HepG2 (cell line): ENCODE measurements around the gene RXFP2. TPM values are rescaled to one million over a fixed set of nuclear protein-coding genes. Genes with fewer than 3 reads are reported as not detected.

ENCODE experiments used
- ATAC-seq: fragments of 200-7000 bp; cut with Tn5 transposase; 3 replicates; pipeline ENCODE4 v1.9.1; 2020; ENCODE audit warnings: mild to moderate bottlenecking, moderate library complexity
- BruUV-seq: library from RNA; stranded (reverse); fragments of 400-500 nt; replicated peaks from 2 replicates; lab custom pipeline; 2021; lab: Mats Ljungman, UMichigan
- CTCF ChIA-PET: fragments of 300-600 bp; formaldehyde crosslinking; extraction: SDS; loops from one replicate; lab custom pipeline; 2021; ENCODE audit warnings: low total read pairs, inconsistent platforms, low intra/inter-chr PET ratio; lab: Yijun Ruan, JAX
- POLR2A ChIA-PET: fragments of 350-600 bp; sonication (Branson Sonifier 250); formaldehyde crosslinking; loops from one replicate; lab custom pipeline; 2020; ENCODE audit warnings: antibody characterized with exemption, inconsistent platforms; lab: Yijun Ruan, JAX
- DNase-seq: peaks from one replicate; pipeline ENCODE4 v3.0.0-alpha.2; 2015; ENCODE audit warnings: low spot score
- FAIRE-seq: peaks from 3 replicates; lab custom pipeline; 2011; peaks lifted over from hg19 to GRCh38; lab: Jason Lieb, UNC
- H2AFZ ChIP-seq: one replicate; pipeline ENCODE4 v1.6.1; 2011; ENCODE audit warnings: low read length, inconsistent platforms
- H3K27ac ChIP-seq: fragments of 300-600 bp; 3 replicates; pipeline ENCODE4 v1.8.0; 2011; ENCODE audit warnings: mixed run types, mild to moderate bottlenecking, mixed read lengths, low read length, inconsistent platforms; ENCODE audit not compliant: insufficient read depth; ENCODE audit errors: extremely low read length
- H3K27me3 ChIP-seq, 2 experiments: fragments of 200-600 bp in 1 of 2; 2 replicates in 1 of 2; 3 replicates in 1 of 2; pipeline versions ENCODE4 v1.6.0 to v1.8.0; 2011; ENCODE audit warnings: low read length in 2 of 2, mild to moderate bottlenecking in 2 of 2, moderate library complexity in 2 of 2, inconsistent platforms in 1 of 2; ENCODE audit not compliant: insufficient read depth in 2 of 2, control insufficient read depth in 1 of 2
- H3K36me3 ChIP-seq, 2 experiments: fragments of 200-600 bp in 1 of 2; replicated peaks in 1 of 2; 2 replicates in 1 of 2; 3 replicates in 1 of 2; pipeline versions ENCODE4 v1.5.1 to v1.8.0; 2011; ENCODE audit warnings: low read length in 2 of 2, inconsistent platforms in 1 of 2; ENCODE audit not compliant: insufficient read depth in 2 of 2, control insufficient read depth in 1 of 2
- H3K4me1 ChIP-seq: 2 replicates; pipeline ENCODE4 v1.5.1; 2012; ENCODE audit warnings: low read length, inconsistent platforms; ENCODE audit not compliant: insufficient read depth
- H3K4me2 ChIP-seq: 2 replicates; pipeline ENCODE4 v1.6.0; 2011; ENCODE audit warnings: low read depth, low read length, inconsistent platforms
- H3K4me3 ChIP-seq, 3 experiments: fragments of 200-600 bp in 1 of 3; sonication (generic), shearing (Covaris generic) in 1 of 3; replicated peaks in 1 of 3; 2 replicates each; pipeline ENCODE4 v1.5.1; 2011 to 2016; ENCODE audit warnings: low read length in 3 of 3, inconsistent platforms in 2 of 3, low read depth in 2 of 3, mild to moderate bottlenecking in 2 of 3, control low read depth in 1 of 3, mixed read lengths in 1 of 3; ENCODE audit not compliant: insufficient read depth in 1 of 3
- H3K79me2 ChIP-seq: one replicate; pipeline ENCODE4 v1.6.1; 2011; ENCODE audit warnings: low read length, inconsistent platforms; ENCODE audit not compliant: insufficient read depth
- H3K9ac ChIP-seq: 2 replicates; pipeline ENCODE4 v1.6.0; 2011; ENCODE audit warnings: mild to moderate bottlenecking, low read depth, low read length, inconsistent platforms; ENCODE audit not compliant: insufficient read depth
- H3K9me3 ChIP-seq: 2 replicates; pipeline ENCODE4 v1.5.1; 2012; ENCODE audit warnings: mild to moderate bottlenecking, low read length
- H4K20me1 ChIP-seq: 2 replicates; pipeline ENCODE4 v1.6.0; 2011; ENCODE audit warnings: inconsistent platforms, mild to moderate bottlenecking, low read length, moderate library complexity; ENCODE audit not compliant: insufficient read depth
- EED ChIP-seq: sonication (generic); formaldehyde crosslinking; IDR thresholded peaks from 2 replicates; pipeline ENCODE4 v1.5.0; 2020; ENCODE audit warnings: mild to moderate bottlenecking, missing genetic modification reagents
- GLI4 ChIP-seq: sonication (generic); formaldehyde crosslinking; IDR thresholded peaks from 2 replicates; pipeline ENCODE4 v1.5.1; 2020; ENCODE audit warnings: missing genetic modification reagents, mild to moderate bottlenecking, moderate library complexity, borderline replicate concordance
- HDAC6 ChIP-seq: fragments of 200-600 bp; sonication (generic); IDR thresholded peaks from 2 replicates; pipeline ENCODE4 v1.7.0; 2017; ENCODE audit warnings: mild to moderate bottlenecking, antibody characterized with exemption, low read length, low read depth
- MAF1 ChIP-seq: sonication (generic); formaldehyde crosslinking; IDR thresholded peaks from 2 replicates; pipeline ENCODE4 v1.5.0; 2020; ENCODE audit warnings: missing genetic modification reagents, borderline replicate concordance
- SKI ChIP-seq: fragments of 450-650 bp; IDR thresholded peaks from one replicate; pipeline ENCODE4 v1.6.1; 2018; ENCODE audit warnings: mild to moderate bottlenecking; ENCODE audit not compliant: partially characterized antibody
- THAP11 ChIP-seq: IDR thresholded peaks from 2 replicates; pipeline ENCODE4 v1.6.1; 2016; ENCODE audit warnings: missing biosample characterization, missing genetic modification reagents
- ZFP1 ChIP-seq: IDR thresholded peaks from 2 replicates; pipeline ENCODE4 v1.6.1; 2016
- ZFP91 ChIP-seq: sonication (generic); formaldehyde crosslinking; IDR thresholded peaks from 2 replicates; pipeline ENCODE4 v1.9.0; 2022; ENCODE audit warnings: missing genetic modification reagents, mild to moderate bottlenecking, borderline replicate concordance
- ZIK1 ChIP-seq: sonication (generic); formaldehyde crosslinking; IDR thresholded peaks from 2 replicates; pipeline ENCODE4 v1.5.0; 2020; ENCODE audit warnings: mild to moderate bottlenecking, low read depth, missing genetic modification reagents, borderline replicate concordance
- ZNF431 ChIP-seq: sonication (generic); formaldehyde crosslinking; IDR thresholded peaks from 2 replicates; pipeline ENCODE4 v1.9.0; 2022; ENCODE audit warnings: missing genetic modification reagents, low read depth, mild to moderate bottlenecking, borderline replicate concordance
- ZNF878 ChIP-seq: sonication (generic); formaldehyde crosslinking; IDR thresholded peaks from 2 replicates; pipeline ENCODE4 v1.8.1; 2023; ENCODE audit warnings: mild to moderate bottlenecking, missing genetic modification reagents, moderate library complexity
- WGBS: methylation state at CpG from one replicate; pipeline ENCODE4 v1.1.6; 2017; ENCODE audit warnings: low lambda C conversion rate; 5-methylcytosine and 5-hydroxymethylcytosine counted together
- in situ Hi-C: cut with HindIII; loops from 2 replicates; pipeline ENCODE4 v1.10.0; 2017; ENCODE audit warnings: low pct_unique_long_range_greater_than_20kb; ENCODE audit not compliant: extremely low pct_ligation_motif_present
- intact Hi-C: fragments of 100-400 bp; cut with micrococcal nuclease; formaldehyde crosslinking; loops from one replicate; pipeline ENCODE4 v1.10.0; 2022; ENCODE audit not compliant: unreplicated experiment
- polyA plus RNA-seq, 8 experiments: library from polyadenylated mRNA; depleted of rRNA in 3 of 8; stranded (reverse) in 7 of 8; unstranded in 1 of 8; fragments of >200 nt; fragmentation: Illumina TruSeq in 4 of 8; extraction: Trizol in 4 of 8; gene quantifications; 2 replicates each; pipeline versions ENCODE4 v1.2.1 to v1.2.3, GENCODE V29; 2011 to 2016; ENCODE audit warnings: low read depth in 4 of 8, missing spikeins in 1 of 8, mixed read lengths in 1 of 8; ENCODE audit not compliant: insufficient read depth in 1 of 8
- total RNA-seq, 5 experiments: library from RNA; depleted of rRNA; stranded (reverse); fragments of >200 nt; fragmentation: Illumina TruSeq; extraction: Trizol; gene quantifications; 2 replicates each; pipeline ENCODE4 v1.2.3, GENCODE V29; 2016; ENCODE audit warnings: low read depth in 1 of 5
- TF ChIP-seq, protein P1 (sequence below): sonication (generic); formaldehyde crosslinking; IDR thresholded peaks from 2 replicates; pipeline ENCODE4 v1.4.0; 2020; ENCODE audit warnings: mild to moderate bottlenecking, missing genetic modification reagents

The RXFP2 gene
- total and polyA plus RNA-seq, 2 of the 13 experiments (the other 11 are each of a cell fraction or from before 2014, with no cell fraction given), result not detected

GRCh38 chr13:31775686-31776085 lies 36.4 kb downstream of the RXFP2 start:
- Histone ChIP-seq H3K9me3 (no peaks in the 10 kb centered on the region), H3K27me3 (no peaks in the 10 kb centered on the region; a peak in 1 of 5 replicates), H3K4me3 (no peak overlapping the region), H3K4me2 (no peak overlapping the region), H3K9ac (no peak overlapping the region), H3K4me1 (no peaks in the 10 kb centered on the region), H3K27ac (no peak overlapping the region), H3K79me2 (no peaks in the 10 kb centered on the region), H2AFZ (no peak overlapping the region), H4K20me1 (no peaks in the 10 kb centered on the region), H3K36me3 (no peaks in the 10 kb centered on the region)
- intact Hi-C loops (no loop called here), in situ Hi-C loops (no loop called here)
- POLR2A ChIA-PET, result no interaction called here
- DNase-seq (no peak), FAIRE-seq (no peak), ATAC-seq (no peak)
- 7% methylated on average over 3 of the region's 3 CpGs for WGBS
- BruUV-seq, result no TSS peak
- CTCF ChIA-PET, result no interaction called here
- TF ChIP-seq THAP11 (CRISPR knock-in tag) (no peak), SKI (no peak), EED (CRISPR knock-in tag) (no peak), ZIK1 (CRISPR knock-in tag) (no peak), MAF1 (CRISPR knock-in tag) (no peak), HDAC6 (no peak), ZFP91 (CRISPR knock-in tag) (no peak), ZNF431 (CRISPR knock-in tag) (no peak), ZNF878 (no peak), GLI4 (no peak), ZFP1 (CRISPR knock-in tag) (no peak)
- TF ChIP-seq, protein P1, sequence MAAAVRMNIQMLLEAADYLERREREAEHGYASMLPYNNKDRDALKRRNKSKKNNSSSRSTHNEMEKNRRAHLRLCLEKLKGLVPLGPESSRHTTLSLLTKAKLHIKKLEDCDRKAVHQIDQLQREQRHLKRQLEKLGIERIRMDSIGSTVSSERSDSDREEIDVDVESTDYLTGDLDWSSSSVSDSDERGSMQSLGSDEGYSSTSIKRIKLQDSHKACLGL (CRISPR knock-in tag), result no peak
